Lower leg skin (tissue), 4 donors: ENCODE measurements around the gene GRK3. TPM values are rescaled to one million over a fixed set of nuclear protein-coding genes. Genes with fewer than 3 reads are reported as not detected.
"Not testable (repeated sequence)": the region's sequence is repeated elsewhere in the genome, so short reads cannot be mapped to it uniquely, and the experiment has no call there.

Experiments used
- DNase-seq, 2 donors: peaks; one replicate each; pipeline ENCODE4 v3.0.0-alpha.2; 2019; ENCODE audit warnings: low spot score in 2 of 2
- H3K4me3 ChIP-seq: fragments of 200-600 bp; sonication (generic); 2 replicates; pipeline ENCODE4 v1.5.1; 2017; ENCODE audit warnings: mild to moderate bottlenecking, low read depth; ENCODE audit not compliant: poor library complexity, severe bottlenecking
- POLR2A ChIP-seq, 2 donors: fragments of 450-650 bp; IDR thresholded peaks; one replicate each; pipeline ENCODE4 v1.6.1; 2016 to 2017; ENCODE audit warnings: antibody characterized with exemption in 2 of 2, mild to moderate bottlenecking in 1 of 2, moderate library complexity in 1 of 2
- WGBS, 2 donors: methylation state at CpG; one replicate each; pipeline ENCODE4 v1.1.5; 2018; 5-methylcytosine and 5-hydroxymethylcytosine counted together
- intact Hi-C: fragments of 100-400 bp; cut with DNase I; formaldehyde crosslinking; loops from one replicate; pipeline ENCODE4 v1.15.0; 2023; ENCODE audit warnings: low total_unique reads
- total RNA-seq, 4 donors: library from RNA; depleted of rRNA; stranded (reverse); fragments of >200 nt; gene quantifications; one replicate each; pipeline ENCODE4 v1.1.0, GENCODE V29; 2016
- TF ChIP-seq, protein P1 (sequence below), 3 donors: fragments of 450-650 bp; IDR thresholded peaks; one replicate each; pipeline ENCODE4 v1.5.1; 2016; ENCODE audit warnings: antibody characterized with exemption in 3 of 3, mild to moderate bottlenecking in 3 of 3, moderate library complexity in 2 of 3

The GRK3 gene
- total RNA-seq, 4 donors from 2014 or later = 4.2 to 6.9 (median 5.8) TPM

DNA sequence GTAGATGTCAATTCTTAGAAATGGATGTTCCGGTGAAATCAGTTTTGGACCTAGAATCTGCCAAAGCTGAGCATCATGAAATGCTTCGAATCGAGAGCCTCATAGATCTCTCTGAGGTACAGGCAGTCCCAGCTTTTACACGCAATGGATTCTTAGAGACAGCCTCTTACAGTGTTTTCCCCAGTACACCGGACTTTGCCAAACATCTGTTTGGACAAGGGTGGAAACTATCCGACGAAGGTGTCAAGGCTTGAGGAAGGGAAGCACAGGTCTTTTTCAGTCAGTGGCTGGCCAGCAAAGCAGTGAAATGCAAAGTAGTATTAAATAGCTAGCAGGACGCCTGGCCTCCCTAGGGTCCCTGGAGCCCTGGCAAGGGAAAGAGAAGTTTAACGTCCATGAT lies 4.9 kb downstream of the GRK3 start:
- WGBS, 2 donors = 70 to 71% methylated on average over 9 of the region's 9 CpGs
- no peak for DNase-seq
- H3K4me3 ChIP-seq = no peak overlapping the region
- TF ChIP-seq, protein P1, sequence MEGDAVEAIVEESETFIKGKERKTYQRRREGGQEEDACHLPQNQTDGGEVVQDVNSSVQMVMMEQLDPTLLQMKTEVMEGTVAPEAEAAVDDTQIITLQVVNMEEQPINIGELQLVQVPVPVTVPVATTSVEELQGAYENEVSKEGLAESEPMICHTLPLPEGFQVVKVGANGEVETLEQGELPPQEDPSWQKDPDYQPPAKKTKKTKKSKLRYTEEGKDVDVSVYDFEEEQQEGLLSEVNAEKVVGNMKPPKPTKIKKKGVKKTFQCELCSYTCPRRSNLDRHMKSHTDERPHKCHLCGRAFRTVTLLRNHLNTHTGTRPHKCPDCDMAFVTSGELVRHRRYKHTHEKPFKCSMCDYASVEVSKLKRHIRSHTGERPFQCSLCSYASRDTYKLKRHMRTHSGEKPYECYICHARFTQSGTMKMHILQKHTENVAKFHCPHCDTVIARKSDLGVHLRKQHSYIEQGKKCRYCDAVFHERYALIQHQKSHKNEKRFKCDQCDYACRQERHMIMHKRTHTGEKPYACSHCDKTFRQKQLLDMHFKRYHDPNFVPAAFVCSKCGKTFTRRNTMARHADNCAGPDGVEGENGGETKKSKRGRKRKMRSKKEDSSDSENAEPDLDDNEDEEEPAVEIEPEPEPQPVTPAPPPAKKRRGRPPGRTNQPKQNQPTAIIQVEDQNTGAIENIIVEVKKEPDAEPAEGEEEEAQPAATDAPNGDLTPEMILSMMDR (IDR thresholded peaks at IDR 0.05) = no peak
- no peak for TF ChIP-seq POLR2A (IDR thresholded peaks at IDR 0.05)
- intact Hi-C loops = no loop called here

GRCh38 chr22:25569983-25570382 lies 5.5 kb downstream of the GRK3 start:
- H3K4me3 ChIP-seq = no peak overlapping the region
- TF ChIP-seq, protein P1 (IDR thresholded peaks at IDR 0.05) = no peak
- no peak for TF ChIP-seq POLR2A (IDR thresholded peaks at IDR 0.05)
- DNase-seq = no peak
- WGBS, 2 donors = 92% methylated on average over 10 of the region's 10 CpGs
- intact Hi-C loops = no loop called here

DNA sequence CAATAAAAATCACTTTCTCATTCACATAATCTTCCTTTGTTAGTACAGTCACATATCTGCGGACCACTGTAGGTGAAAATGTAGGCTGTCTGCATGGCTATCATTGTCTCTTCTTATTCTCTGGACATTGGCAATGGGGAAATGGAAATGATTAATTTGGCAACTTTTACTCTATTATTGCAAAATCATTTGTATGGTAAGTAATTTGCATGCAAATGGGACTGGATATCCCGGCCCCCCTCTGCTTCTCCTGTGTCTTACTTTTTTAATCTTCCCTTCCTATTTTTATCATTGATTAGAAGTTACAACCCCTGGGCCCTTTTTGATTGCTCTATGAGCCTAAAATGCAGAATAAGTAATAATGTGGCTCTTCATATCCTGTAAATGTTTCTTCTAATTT lies 6.0 kb downstream of the GRK3 start:
- TF ChIP-seq, protein P1 (IDR thresholded peaks at IDR 0.05) = no peak
- TF ChIP-seq POLR2A (IDR thresholded peaks at IDR 0.05) = no peak
- DNase-seq = no peak
- 70 to 71% methylated on average over 2 of the region's 2 CpGs for WGBS, 2 donors
- no peak overlapping the region for H3K4me3 ChIP-seq
- intact Hi-C loops = no loop called here

- H3K4me3 ChIP-seq, DNase-seq, intact Hi-C loops: not testable (repeated sequence)
- WGBS, 2 donors = 87 to 97% methylated on average over 8 of the region's 8 CpGs
Observed at GRCh38 chr22:25571969-25572707, 7.7 kb downstream of the GRK3 start.

- TF ChIP-seq, protein P1 (IDR thresholded peaks at IDR 0.05) = no peak
- TF ChIP-seq POLR2A (IDR thresholded peaks at IDR 0.05) = no peak
- no peak overlapping the region for H3K4me3 ChIP-seq
- no peak for DNase-seq
- intact Hi-C loops = no loop called here
Observed at GRCh38 chr22:25572708-25573171, 8.3 kb downstream of the GRK3 start.

GRCh38 chr22:25573841-25574240 lies 9.4 kb downstream of the GRK3 start:
- no peak for DNase-seq
- 96 to 97% methylated on average over 5 of the region's 5 CpGs for WGBS, 2 donors
- intact Hi-C loops = no loop called here
- no peak for TF ChIP-seq POLR2A (IDR thresholded peaks at IDR 0.05)
- TF ChIP-seq, protein P1 (IDR thresholded peaks at IDR 0.05) = no peak
- H3K4me3 ChIP-seq = no peak overlapping the region
